K562 (cell line): ENCODE measurements around the gene USP31. TPM values are rescaled to one million over a fixed set of nuclear protein-coding genes. Genes with fewer than 3 reads are reported as not detected.

ENCODE experiments used
- BRCA1 ChIP-seq, 2 experiments: fragments of 450-650 bp in 1 of 2; sonication (generic) in 1 of 2; formaldehyde crosslinking in 1 of 2; IDR thresholded peaks; 2 replicates each; pipeline versions ENCODE4 v1.5.0 to v1.6.1; 2017 to 2020; ENCODE audit warnings: mild to moderate bottlenecking in 1 of 2, missing genetic modification reagents in 1 of 2
- CCAR2 ChIP-seq: fragments of 200-400 bp; formaldehyde crosslinking; IDR thresholded peaks from 2 replicates; pipeline ENCODE4 v1.6.1; 2017; ENCODE audit warnings: mild to moderate bottlenecking, low read depth, low read length
- CEBPB ChIP-seq: fragments of 450-650 bp; IDR thresholded peaks from 2 replicates; pipeline ENCODE4 v1.6.1; 2016; ENCODE audit warnings: missing genetic modification characterization, missing compliant biosample characterization
- DMBX1 ChIP-seq: fragments of 250-450 bp; sonication (Bioruptor Pico); IDR thresholded peaks from 2 replicates; pipeline ENCODE4 v1.8.0; 2022; ENCODE audit warnings: inconsistent platforms, mild to moderate bottlenecking, moderate library complexity, borderline replicate concordance
- E2F4 ChIP-seq: sonication (generic); formaldehyde crosslinking; IDR thresholded peaks from 2 replicates; pipeline ENCODE4 v1.8.0; 2022; ENCODE audit warnings: mild to moderate bottlenecking, low read depth, missing genetic modification reagents
- GABPB2 ChIP-seq: fragments of 250-450 bp; sonication (Bioruptor Pico); conservative IDR thresholded peaks from 2 replicates; pipeline ENCODE4 v1.5.1; 2021; ENCODE audit warnings: mild to moderate bottlenecking
- GTF2F1 ChIP-seq: IDR thresholded peaks from 2 replicates; pipeline ENCODE4 v1.6.1; 2011; ENCODE audit warnings: low read depth, low read length, improper control_type of control experiment
- HEY1 ChIP-seq: fragments of 250-450 bp; sonication (Bioruptor Pico); IDR thresholded peaks from 2 replicates; pipeline ENCODE4 v1.5.0; 2020; ENCODE audit warnings: mild to moderate bottlenecking, moderate library complexity, borderline replicate concordance
- HMGN3 ChIP-seq: IDR thresholded peaks from 2 replicates; pipeline ENCODE4 v1.6.1; 2011; ENCODE audit warnings: borderline replicate concordance, low read depth, mild to moderate bottlenecking, mixed read lengths, low read length; ENCODE audit not compliant: insufficient read length; ENCODE audit errors: extremely low read depth
- HSF4 ChIP-seq: fragments of 250-450 bp; sonication (Bioruptor Pico); IDR thresholded peaks from 2 replicates; pipeline ENCODE4 v2.1.2; 2022; ENCODE audit warnings: mild to moderate bottlenecking, moderate library complexity, borderline replicate concordance
- JUND ChIP-seq, 2 experiments: IDR thresholded peaks; 2 replicates in 1 of 2; 3 replicates in 1 of 2; pipeline ENCODE4 v1.6.1; 2011; ENCODE audit warnings: borderline replicate concordance in 2 of 2, low read depth in 2 of 2, low read length in 2 of 2, improper control_type of control experiment in 1 of 2, missing biosample characterization in 1 of 2, missing genetic modification characterization in 1 of 2, missing genetic modification reagents in 1 of 2
- KLF16 ChIP-seq: IDR thresholded peaks from 2 replicates; pipeline ENCODE4 v1.6.1; 2016; ENCODE audit warnings: antibody characterized with exemption
- MED1 ChIP-seq: sonication (generic); formaldehyde crosslinking; IDR thresholded peaks from 2 replicates; pipeline ENCODE4 v1.8.1; 2023; ENCODE audit warnings: missing genetic modification reagents, borderline replicate concordance
- NUFIP1 ChIP-seq: fragments of 450-650 bp; IDR thresholded peaks from 2 replicates; pipeline ENCODE4 v1.6.1; 2018; ENCODE audit not compliant: partially characterized antibody
- RBM25 ChIP-seq: fragments of 200-400 bp; formaldehyde crosslinking; IDR thresholded peaks from 2 replicates; pipeline ENCODE4 v1.6.1; 2018; ENCODE audit warnings: low read length, low read depth, moderate library complexity; ENCODE audit not compliant: severe bottlenecking
- SMAD1 ChIP-seq: fragments of 150-350 bp; IDR thresholded peaks from 2 replicates; pipeline ENCODE4 v1.6.1; 2014; ENCODE audit warnings: low read length, low read depth; ENCODE audit not compliant: partially characterized antibody
- SMARCC2 ChIP-seq: fragments of 450-650 bp; IDR thresholded peaks from 2 replicates; pipeline ENCODE4 v1.6.1; 2017; ENCODE audit warnings: antibody characterized with exemption, moderate library complexity, mild to moderate bottlenecking, low read depth
- SMC3 ChIP-seq: conservative IDR thresholded peaks from 2 replicates; pipeline ENCODE4 v1.6.1; 2011; ENCODE audit warnings: low read depth, low read length, improper control_type of control experiment; ENCODE audit not compliant: insufficient read depth
- U2AF1 ChIP-seq: fragments of 200-400 bp; formaldehyde crosslinking; optimal IDR thresholded peaks from 2 replicates; pipeline ENCODE3; 2017; ENCODE audit warnings: mild to moderate bottlenecking, low read depth, low read length, moderate library complexity
- WHSC1 ChIP-seq: IDR thresholded peaks from one replicate; pipeline ENCODE4 v1.6.1; 2012; ENCODE audit warnings: low read length, control low read depth, inconsistent platforms
- ZBTB1 ChIP-seq: sonication (generic); formaldehyde crosslinking; IDR thresholded peaks from 2 replicates; pipeline ENCODE4 v1.8.1; 2023; ENCODE audit warnings: missing genetic modification reagents, low read depth, mild to moderate bottlenecking, borderline replicate concordance
- ZBTB33 ChIP-seq: sonication (generic); formaldehyde crosslinking; IDR thresholded peaks from 2 replicates; pipeline ENCODE4 v1.8.1; 2023; ENCODE audit warnings: mild to moderate bottlenecking, missing genetic modification reagents
- ZEB2 ChIP-seq: fragments of 450-650 bp; IDR thresholded peaks from 2 replicates; pipeline ENCODE4 v1.6.1; 2016
- ZNF184 ChIP-seq: sonication (generic); formaldehyde crosslinking; IDR thresholded peaks from 2 replicates; pipeline ENCODE4 v1.5.0; 2020; ENCODE audit warnings: missing genetic modification reagents
- ZNF398 ChIP-seq: fragments of 250-450 bp; sonication (Bioruptor Pico); IDR thresholded peaks from 2 replicates; pipeline ENCODE4 v1.8.0; 2021; ENCODE audit warnings: moderate library complexity, mild to moderate bottlenecking, inconsistent platforms
- polyA plus RNA-seq, 8 experiments: library from polyadenylated mRNA; depleted of rRNA in 4 of 8; stranded (reverse) in 5 of 8; unstranded in 3 of 8; fragments of >200 nt; fragmentation: Nextera tagmentation in 2 of 8; fragmentation: Illumina TruSeq in 1 of 8; extraction: Ambion mirVana in 2 of 8; extraction: Trizol in 1 of 8; gene quantifications; 2 replicates each; pipeline versions ENCODE4 v1.2.1 to v1.2.3, GENCODE V29; 2011 to 2014; ENCODE audit warnings: inconsistent platforms in 1 of 8, missing spikeins in 1 of 8
- total RNA-seq, 7 experiments: library from RNA; depleted of rRNA in 6 of 7; stranded (reverse); fragments of >200 nt in 6 of 7; fragmentation: Illumina TruSeq in 2 of 7; extraction: Trizol in 2 of 7; gene quantifications; 2 replicates each; pipeline versions ENCODE4 v1.2.1 to v1.2.3, GENCODE V29; 2011 to 2021; ENCODE audit warnings: low replicate concordance in 1 of 7

The USP31 gene
- total and polyA plus RNA-seq, 9 of the 15 experiments (the other 6 are each of a cell fraction or from before 2014, with no cell fraction given): 0.56 to 4.9 (median 2.9) TPM

GRCh38 chr16:23182206-23182678 lies 33.0 kb upstream of the USP31 start (continued):
- TF ChIP-seq GTF2F1: no peak
- no peak for TF ChIP-seq SMAD1
- no peak for TF ChIP-seq GABPB2 (CRISPR knock-in tag)
- TF ChIP-seq RBM25: peak; percentile 6
- no peak for TF ChIP-seq BRCA1 (IDR thresholded peaks at IDR 0.05)
- no peak for TF ChIP-seq BRCA1 (CRISPR knock-in tag; IDR thresholded peaks at IDR 0.05)
- TF ChIP-seq SMARCC2: no peak
- TF ChIP-seq E2F4: no peak
- TF ChIP-seq HMGN3: peak; percentile 37
- TF ChIP-seq WHSC1: no peak
- TF ChIP-seq SMC3: peak; percentile 88
- no peak for TF ChIP-seq ZNF398 (CRISPR knock-in tag)
- TF ChIP-seq ZBTB1 (CRISPR knock-in tag): no peak
- 0 out of 2 replicates have a peak, but pooled peaks have one; percentile 24 for TF ChIP-seq ZEB2
- no peak for TF ChIP-seq HSF4 (CRISPR knock-in tag)
- TF ChIP-seq U2AF1: no peak
- no peak for TF ChIP-seq HEY1
- TF ChIP-seq JUND (IDR thresholded peaks at IDR 0.05; ENCODE audit: borderline replicate concordance, low read depth, low read length): 0 out of 2 replicates have a peak, but pooled peaks have one; percentile 11
- no peak for TF ChIP-seq JUND (tag; IDR thresholded peaks at IDR 0.05; ENCODE audit: borderline replicate concordance, low read depth, low read length)
- TF ChIP-seq KLF16: no peak
- TF ChIP-seq ZNF184 (CRISPR knock-in tag): no peak
- TF ChIP-seq CEBPB (tag): no peak
- peak; percentile 75; the same call in 1 of the 2 replicates for TF ChIP-seq ZBTB33 (CRISPR knock-in tag)
- no peak for TF ChIP-seq DMBX1 (CRISPR knock-in tag)
- no peak for TF ChIP-seq MED1 (CRISPR knock-in tag)
- no peak for TF ChIP-seq CCAR2
- TF ChIP-seq NUFIP1: no peak
